K562 (cell line): ENCODE data around the gene SLC2A4. TPM values are rescaled to one million over a fixed set of nuclear protein-coding genes. Genes with fewer than 3 reads are reported as not detected.

Source experiments
- HCFC1 ChIP-seq: IDR thresholded peaks from 2 replicates; pipeline ENCODE4 v1.6.1; 2012; ENCODE audit warnings: low read depth, low read length, improper control_type of control experiment
- MAFG ChIP-seq: fragments of 450-650 bp; conservative IDR thresholded peaks from 2 replicates; pipeline ENCODE4 v1.6.1; 2016; ENCODE audit warnings: missing genetic modification characterization, missing compliant biosample characterization
- SIN3A ChIP-seq, 2 experiments: fragments of 150-350 bp in 1 of 2; IDR thresholded peaks; 2 replicates each; pipeline ENCODE4 v1.6.1; 2011 to 2016; ENCODE audit warnings: borderline replicate concordance in 2 of 2, low read depth in 2 of 2, low read length in 2 of 2, mild to moderate bottlenecking in 2 of 2, moderate library complexity in 2 of 2; ENCODE audit not compliant: control insufficient read depth in 1 of 2
- SLC30A9 ChIP-seq: fragments of 250-450 bp; sonication (Bioruptor Pico); IDR thresholded peaks from 2 replicates; pipeline ENCODE4 v1.8.0; 2022; ENCODE audit warnings: mild to moderate bottlenecking, moderate library complexity
- SMARCC2 ChIP-seq: fragments of 450-650 bp; IDR thresholded peaks from 2 replicates; pipeline ENCODE4 v1.6.1; 2017; ENCODE audit warnings: antibody characterized with exemption, moderate library complexity, mild to moderate bottlenecking, low read depth
- TAF15 ChIP-seq: fragments of 200-400 bp; formaldehyde crosslinking; IDR thresholded peaks from 2 replicates; pipeline ENCODE4 v1.6.1; 2017; ENCODE audit warnings: mild to moderate bottlenecking, low read depth, low read length, moderate library complexity
- ZFX ChIP-seq: sonication (generic); formaldehyde crosslinking; IDR thresholded peaks from 2 replicates; pipeline ENCODE4 v1.8.0; 2022; ENCODE audit warnings: mild to moderate bottlenecking, missing genetic modification reagents, moderate library complexity
- ZNF140 ChIP-seq: fragments of 250-450 bp; sonication (Bioruptor Pico); IDR thresholded peaks from 2 replicates; pipeline ENCODE4 v1.8.0; 2021; ENCODE audit warnings: moderate library complexity, mild to moderate bottlenecking, inconsistent platforms
- ZNF263 ChIP-seq: sonication (generic); formaldehyde crosslinking; IDR thresholded peaks from 2 replicates; pipeline ENCODE4 v1.8.0; 2022; ENCODE audit warnings: mild to moderate bottlenecking, missing genetic modification reagents, borderline replicate concordance
- ZNF766 ChIP-seq: fragments of 200-800 bp; sonication (Bioruptor generic); conservative IDR thresholded peaks from 2 replicates; pipeline ENCODE4 v1.6.1; 2016; ENCODE audit warnings: missing genetic modification characterization, missing compliant biosample characterization
- polyA plus RNA-seq, 8 experiments: library from polyadenylated mRNA; depleted of rRNA in 4 of 8; stranded (reverse) in 5 of 8; unstranded in 3 of 8; fragments of >200 nt; fragmentation: Nextera tagmentation in 2 of 8; fragmentation: Illumina TruSeq in 1 of 8; extraction: Ambion mirVana in 2 of 8; extraction: Trizol in 1 of 8; gene quantifications; 2 replicates each; pipeline versions ENCODE4 v1.2.1 to v1.2.3, GENCODE V29; 2011 to 2014; ENCODE audit warnings: inconsistent platforms in 1 of 8, missing spikeins in 1 of 8
- total RNA-seq, 7 experiments: library from RNA; depleted of rRNA in 6 of 7; stranded (reverse); fragments of >200 nt in 6 of 7; fragmentation: Illumina TruSeq in 2 of 7; extraction: Trizol in 2 of 7; gene quantifications; 2 replicates each; pipeline versions ENCODE4 v1.2.1 to v1.2.3, GENCODE V29; 2011 to 2021; ENCODE audit warnings: low replicate concordance in 1 of 7
- TF ChIP-seq, protein P1 (sequence below), 2 experiments: fragments of 450-650 bp; IDR thresholded peaks; 2 replicates each; pipeline ENCODE4 v1.6.1; 2016; ENCODE audit warnings: mild to moderate bottlenecking in 2 of 2, borderline replicate concordance in 1 of 2, low read depth in 1 of 2, moderate library complexity in 1 of 2
- TF ChIP-seq, protein P2 (sequence below): fragments of 450-650 bp; formaldehyde crosslinking; IDR thresholded peaks from 2 replicates; pipeline ENCODE4 v1.4.0; 2020; ENCODE audit warnings: mild to moderate bottlenecking, moderate library complexity
- TF ChIP-seq, protein P3 (sequence below): sonication (generic); IDR thresholded peaks from 2 replicates; pipeline ENCODE4 v1.6.1; 2016
- TF ChIP-seq, protein P4 (sequence below): sonication (generic); formaldehyde crosslinking; IDR thresholded peaks from 2 replicates; pipeline ENCODE4 v1.8.0; 2022; ENCODE audit warnings: missing genetic modification reagents, mild to moderate bottlenecking, moderate library complexity, borderline replicate concordance

SLC2A4 gene
- total and polyA plus RNA-seq, 9 of the 15 experiments (the other 6 are each of a cell fraction or from before 2014, with no cell fraction given): 0.74 to 3.5 (median 1.6) TPM

DNA sequence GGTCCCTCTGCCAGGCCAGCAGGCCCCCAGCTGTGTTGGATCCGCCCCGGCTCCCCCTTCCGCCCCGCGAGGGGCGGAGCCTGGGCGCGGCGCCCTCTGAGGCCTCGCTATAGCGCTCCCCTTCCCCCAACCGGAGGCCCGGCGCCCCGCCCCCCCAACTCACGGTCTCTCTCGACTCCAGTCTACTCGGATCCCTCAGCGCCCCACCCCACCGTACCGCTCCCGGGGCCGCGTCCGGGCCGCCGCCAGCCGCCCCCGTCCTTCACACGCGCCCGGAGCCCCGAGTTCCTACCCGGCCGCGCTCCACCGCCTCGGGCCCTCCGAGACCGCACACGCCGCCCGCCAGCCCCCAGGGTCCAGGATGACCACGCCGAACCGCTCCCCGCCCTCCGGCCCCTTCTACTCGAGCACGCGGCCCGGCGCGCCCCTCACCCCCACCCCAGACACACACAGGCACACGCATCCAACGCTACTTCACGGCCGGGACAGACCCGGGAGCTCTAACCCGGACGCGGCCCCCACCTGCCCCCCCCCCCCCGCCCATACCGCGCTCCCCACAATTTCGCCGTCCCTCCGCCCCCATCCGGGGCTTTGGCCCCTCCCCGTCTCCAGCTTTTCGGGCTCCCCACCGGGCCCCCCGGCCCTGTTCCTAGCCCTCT lies 43.6 kb upstream of the SLC2A4 start (continued):
- TF ChIP-seq, protein P1, sequence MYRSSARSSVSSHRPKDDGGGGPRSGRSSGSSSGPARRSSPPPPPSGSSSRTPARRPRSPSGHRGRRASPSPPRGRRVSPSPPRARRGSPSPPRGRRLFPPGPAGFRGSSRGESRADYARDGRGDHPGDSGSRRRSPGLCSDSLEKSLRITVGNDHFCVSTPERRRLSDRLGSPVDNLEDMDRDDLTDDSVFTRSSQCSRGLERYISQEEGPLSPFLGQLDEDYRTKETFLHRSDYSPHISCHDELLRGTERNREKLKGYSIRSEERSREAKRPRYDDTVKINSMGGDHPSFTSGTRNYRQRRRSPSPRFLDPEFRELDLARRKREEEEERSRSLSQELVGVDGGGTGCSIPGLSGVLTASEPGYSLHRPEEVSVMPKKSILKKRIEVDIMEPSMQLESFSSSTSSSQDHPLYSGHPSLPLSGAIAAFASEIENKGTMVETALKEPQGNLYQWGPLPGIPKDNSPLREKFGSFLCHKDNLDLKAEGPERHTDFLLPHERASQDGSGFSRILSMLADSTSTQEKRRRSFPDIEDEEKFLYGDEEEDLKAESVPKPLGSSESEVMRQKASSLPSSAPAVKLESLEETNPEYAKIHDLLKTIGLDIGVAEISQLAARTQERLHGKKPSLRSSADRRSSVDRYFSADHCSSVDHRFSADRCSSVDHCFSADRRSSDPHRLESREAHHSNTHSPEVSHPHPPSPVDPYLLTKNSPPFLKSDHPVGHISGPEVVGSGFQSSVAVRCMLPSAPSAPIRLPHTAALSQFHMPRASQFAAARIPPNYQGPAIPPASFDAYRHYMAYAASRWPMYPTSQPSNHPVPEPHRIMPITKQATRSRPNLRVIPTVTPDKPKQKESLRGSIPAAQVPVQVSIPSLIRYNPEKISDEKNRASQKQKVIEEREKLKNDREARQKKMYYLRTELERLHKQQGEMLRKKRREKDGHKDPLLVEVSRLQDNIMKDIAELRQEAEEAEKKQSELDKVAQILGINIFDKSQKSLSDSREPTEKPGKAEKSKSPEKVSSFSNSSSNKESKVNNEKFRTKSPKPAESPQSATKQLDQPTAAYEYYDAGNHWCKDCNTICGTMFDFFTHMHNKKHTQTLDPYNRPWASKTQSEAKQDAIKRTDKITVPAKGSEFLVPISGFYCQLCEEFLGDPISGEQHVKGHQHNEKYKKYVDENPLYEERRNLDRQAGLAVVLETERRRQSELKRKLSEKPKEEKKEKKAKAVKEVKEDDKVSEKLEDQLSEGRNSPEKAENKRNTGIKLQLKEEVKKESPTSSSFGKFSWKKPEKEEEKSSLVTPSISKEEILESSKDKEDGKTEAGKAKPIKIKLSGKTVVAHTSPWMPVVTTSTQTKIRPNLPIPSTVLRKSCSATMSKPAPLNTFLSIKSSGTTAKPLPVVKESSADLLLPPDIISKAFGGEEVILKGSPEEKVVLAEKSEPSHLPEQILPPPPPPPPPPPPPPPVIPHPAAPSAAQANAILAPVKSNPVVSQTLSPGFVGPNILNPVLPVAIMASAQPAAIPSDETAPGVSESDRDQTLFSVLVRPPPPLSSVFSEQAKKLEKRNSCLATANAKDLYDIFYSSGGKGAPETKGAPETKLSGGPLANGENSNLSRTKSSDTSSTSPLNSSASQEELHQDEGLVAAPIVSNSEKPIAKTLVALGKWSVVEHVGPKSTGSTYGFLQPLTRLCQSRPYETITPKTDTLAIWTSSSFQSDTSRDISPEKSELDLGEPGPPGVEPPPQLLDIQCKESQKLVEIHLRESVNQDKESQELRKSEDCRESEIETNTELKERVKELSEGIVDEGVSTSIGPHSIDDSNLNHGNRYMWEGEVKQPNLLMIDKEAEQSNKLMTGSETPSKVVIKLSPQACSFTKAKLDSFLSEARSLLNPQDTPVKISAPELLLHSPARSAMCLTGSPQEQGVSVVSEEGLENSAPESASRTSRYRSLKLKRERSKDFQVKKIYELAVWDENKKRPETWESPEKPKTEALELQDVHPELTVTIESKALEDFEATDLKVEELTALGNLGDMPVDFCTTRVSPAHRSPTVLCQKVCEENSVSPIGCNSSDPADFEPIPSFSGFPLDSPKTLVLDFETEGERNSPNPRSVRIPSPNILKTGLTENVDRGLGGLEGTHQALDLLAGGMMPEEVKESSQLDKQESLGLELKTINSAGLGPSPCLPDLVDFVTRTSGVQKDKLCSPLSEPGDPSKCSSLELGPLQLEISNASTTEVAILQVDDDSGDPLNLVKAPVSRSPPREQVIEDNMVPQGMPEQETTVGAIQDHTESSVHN (IDR thresholded peaks at IDR 0.05; ENCODE audit: borderline replicate concordance in 1 of 2, low read depth in 1 of 2): no peak
- TF ChIP-seq SLC30A9 (CRISPR knock-in tag): no peak
- TF ChIP-seq, protein P2, sequence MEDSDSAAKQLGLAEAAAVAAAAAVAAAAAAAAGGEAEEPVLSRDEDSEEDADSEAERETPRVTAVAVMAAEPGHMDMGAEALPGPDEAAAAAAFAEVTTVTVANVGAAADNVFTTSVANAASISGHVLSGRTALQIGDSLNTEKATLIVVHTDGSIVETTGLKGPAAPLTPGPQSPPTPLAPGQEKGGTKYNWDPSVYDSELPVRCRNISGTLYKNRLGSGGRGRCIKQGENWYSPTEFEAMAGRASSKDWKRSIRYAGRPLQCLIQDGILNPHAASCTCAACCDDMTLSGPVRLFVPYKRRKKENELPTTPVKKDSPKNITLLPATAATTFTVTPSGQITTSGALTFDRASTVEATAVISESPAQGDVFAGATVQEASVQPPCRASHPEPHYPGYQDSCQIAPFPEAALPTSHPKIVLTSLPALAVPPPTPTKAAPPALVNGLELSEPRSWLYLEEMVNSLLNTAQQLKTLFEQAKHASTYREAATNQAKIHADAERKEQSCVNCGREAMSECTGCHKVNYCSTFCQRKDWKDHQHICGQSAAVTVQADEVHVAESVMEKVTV (CRISPR knock-in tag): no peak
- no peak for TF ChIP-seq ZNF140 (CRISPR knock-in tag)
- no peak for TF ChIP-seq SMARCC2
- TF ChIP-seq, protein P3, sequence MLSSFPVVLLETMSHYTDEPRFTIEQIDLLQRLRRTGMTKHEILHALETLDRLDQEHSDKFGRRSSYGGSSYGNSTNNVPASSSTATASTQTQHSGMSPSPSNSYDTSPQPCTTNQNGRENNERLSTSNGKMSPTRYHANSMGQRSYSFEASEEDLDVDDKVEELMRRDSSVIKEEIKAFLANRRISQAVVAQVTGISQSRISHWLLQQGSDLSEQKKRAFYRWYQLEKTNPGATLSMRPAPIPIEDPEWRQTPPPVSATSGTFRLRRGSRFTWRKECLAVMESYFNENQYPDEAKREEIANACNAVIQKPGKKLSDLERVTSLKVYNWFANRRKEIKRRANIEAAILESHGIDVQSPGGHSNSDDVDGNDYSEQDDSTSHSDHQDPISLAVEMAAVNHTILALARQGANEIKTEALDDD: no peak
- TF ChIP-seq, protein P4, sequence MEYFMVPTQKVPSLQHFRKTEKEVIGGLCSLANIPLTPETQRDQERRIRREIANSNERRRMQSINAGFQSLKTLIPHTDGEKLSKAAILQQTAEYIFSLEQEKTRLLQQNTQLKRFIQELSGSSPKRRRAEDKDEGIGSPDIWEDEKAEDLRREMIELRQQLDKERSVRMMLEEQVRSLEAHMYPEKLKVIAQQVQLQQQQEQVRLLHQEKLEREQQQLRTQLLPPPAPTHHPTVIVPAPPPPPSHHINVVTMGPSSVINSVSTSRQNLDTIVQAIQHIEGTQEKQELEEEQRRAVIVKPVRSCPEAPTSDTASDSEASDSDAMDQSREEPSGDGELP (CRISPR knock-in tag): peak; percentile 75
- TF ChIP-seq ZNF766 (CRISPR knock-in tag): 0 out of 2 replicates have a peak, but pooled peaks have one; percentile 27
- TF ChIP-seq SIN3A (IDR thresholded peaks at IDR 0.05; ENCODE audit: borderline replicate concordance in 2 of 2, control insufficient read depth in 1 of 2, low read depth in 2 of 2, low read length in 2 of 2): peak in 1 of 2 experiments; percentile 32; a peak in 1 of 4 replicates
- TF ChIP-seq MAFG (tag): no peak
- TF ChIP-seq HCFC1: no peak
- peak; percentile 60 for TF ChIP-seq ZFX (CRISPR knock-in tag)
- TF ChIP-seq TAF15: no peak
- TF ChIP-seq ZNF263: peak; percentile 56; the same call in 1 of the 2 replicates
